ENCODE measurements around the gene UGT8.
A peak's percentile ranks its signal among the peaks of the same experiment; 100 is the strongest.

Gene UGT8

GRCh38 chr4:114688059-114688458, 89.5 kb downstream of the UGT8 start:
- DNase-seq: peak in 2 of 51 donors; percentile 0 to 13

GRCh38 chr4:114690571-114690970, 92.0 kb downstream of the UGT8 start:
- no peak for DNase-seq

GRCh38 chr4:114691865-114692264, 93.3 kb downstream of the UGT8 start:
- DNase-seq: no peak

- DNase-seq: no peak
Measured at GRCh38 chr4:114692958-114693357, 94.4 kb downstream of the UGT8 start.

GRCh38 chr4:114694770-114695169, 96.2 kb downstream of the UGT8 start:
- peak in 1 of 51 donors; percentile 12 for DNase-seq

GRCh38 chr4:114698231-114698630, 99.6 kb downstream of the UGT8 start:
- no peak for DNase-seq

GRCh38 chr4:114701491-114701890, 102.9 kb downstream of the UGT8 start:
- no peak for DNase-seq

- DNase-seq: no peak
Measured at GRCh38 chr4:114717432-114717831, 118.8 kb downstream of the UGT8 start.

GRCh38 chr4:114725066-114725465, 126.5 kb downstream of the UGT8 start:
- DNase-seq: no peak

GRCh38 chr4:114727461-114727860, 128.9 kb downstream of the UGT8 start:
- no peak for DNase-seq
